PC-3 (cell line): ENCODE results near the gene UROC1.

ENCODE experiments used
- EZH2 ChIP-seq: fragments of 300-600 bp; sonication (generic); IDR thresholded peaks from one replicate; pipeline ENCODE4 v1.6.1; 2017; ENCODE audit warnings: antibody characterized with exemption, mild to moderate bottlenecking, low read length; ENCODE audit not compliant: unreplicated experiment
- EZH2phosphoT487 ChIP-seq: fragments of 300-600 bp; sonication (generic); IDR thresholded peaks from 2 replicates; pipeline ENCODE4 v1.6.1; 2018; ENCODE audit warnings: mild to moderate bottlenecking, antibody characterized with exemption, low read length, borderline replicate concordance
- TF ChIP-seq, protein P1 (sequence below): fragments of 300-600 bp; sonication (generic); conservative IDR thresholded peaks from 2 replicates; pipeline ENCODE4 v1.5.1; 2017; ENCODE audit warnings: antibody characterized with exemption, low read depth, mild to moderate bottlenecking, low read length

DNA sequence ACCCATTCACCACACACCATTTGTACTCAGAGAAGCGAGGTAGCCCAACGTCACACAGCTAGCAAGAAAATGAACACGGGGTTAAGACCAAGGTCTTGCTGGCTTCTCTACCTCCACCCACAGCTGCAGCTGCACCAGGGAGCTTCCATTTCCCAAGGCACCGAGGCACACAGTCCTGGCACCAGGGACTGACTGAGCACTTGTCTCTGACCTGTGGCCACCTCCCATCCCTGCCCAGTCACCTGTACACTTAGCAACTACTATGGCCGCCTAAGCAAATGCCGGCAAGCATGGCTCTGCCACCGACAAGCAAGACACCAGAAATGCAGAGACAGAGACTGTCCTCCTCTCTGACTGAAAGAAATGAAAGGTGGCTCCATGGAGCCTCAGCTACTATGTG lies 57.2 kb downstream of the UROC1 start:
- TF ChIP-seq, protein P1, sequence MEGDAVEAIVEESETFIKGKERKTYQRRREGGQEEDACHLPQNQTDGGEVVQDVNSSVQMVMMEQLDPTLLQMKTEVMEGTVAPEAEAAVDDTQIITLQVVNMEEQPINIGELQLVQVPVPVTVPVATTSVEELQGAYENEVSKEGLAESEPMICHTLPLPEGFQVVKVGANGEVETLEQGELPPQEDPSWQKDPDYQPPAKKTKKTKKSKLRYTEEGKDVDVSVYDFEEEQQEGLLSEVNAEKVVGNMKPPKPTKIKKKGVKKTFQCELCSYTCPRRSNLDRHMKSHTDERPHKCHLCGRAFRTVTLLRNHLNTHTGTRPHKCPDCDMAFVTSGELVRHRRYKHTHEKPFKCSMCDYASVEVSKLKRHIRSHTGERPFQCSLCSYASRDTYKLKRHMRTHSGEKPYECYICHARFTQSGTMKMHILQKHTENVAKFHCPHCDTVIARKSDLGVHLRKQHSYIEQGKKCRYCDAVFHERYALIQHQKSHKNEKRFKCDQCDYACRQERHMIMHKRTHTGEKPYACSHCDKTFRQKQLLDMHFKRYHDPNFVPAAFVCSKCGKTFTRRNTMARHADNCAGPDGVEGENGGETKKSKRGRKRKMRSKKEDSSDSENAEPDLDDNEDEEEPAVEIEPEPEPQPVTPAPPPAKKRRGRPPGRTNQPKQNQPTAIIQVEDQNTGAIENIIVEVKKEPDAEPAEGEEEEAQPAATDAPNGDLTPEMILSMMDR = no peak
- TF ChIP-seq EZH2 = no peak
- no peak for TF ChIP-seq EZH2phosphoT487
